IMR-90 (cell line): Measurements from ENCODE around the gene WDR70. TPM values are rescaled to one million over a fixed set of nuclear protein-coding genes. Genes with fewer than 3 reads are reported as not detected.

Source experiments
- ATAC-seq: fragments of 200-7000 bp; cut with Tn5 transposase; 2 replicates; pipeline ENCODE4 v1.9.1; 2020; ENCODE audit warnings: low read depth, mild to moderate bottlenecking, moderate library complexity
- BruUV-seq: library from RNA; stranded (reverse); fragments of 400-500 nt; replicated peaks from 2 replicates; lab custom pipeline; 2021; lab: Mats Ljungman, UMichigan
- CTCF ChIA-PET: fragments of 300-600 bp; formaldehyde crosslinking; extraction: SDS; loops from one replicate; lab custom pipeline; 2021; ENCODE audit warnings: antibody characterized with exemption; lab: Yijun Ruan, JAX
- POLR2A ChIA-PET: fragments of 300-600 bp; sonication (Branson Sonifier 250); formaldehyde crosslinking; loops from one replicate; lab custom pipeline; 2022; ENCODE audit warnings: antibody characterized with exemption; ENCODE audit not compliant: unreplicated experiment; lab: Charles Lee
- DNase-seq: peaks from one replicate; pipeline ENCODE4 v3.0.0; 2013
- H2AFZ ChIP-seq: replicated peaks from 2 replicates; pipeline ENCODE3; 2013; ENCODE audit warnings: low read length, mild to moderate bottlenecking; ENCODE audit not compliant: poor library complexity
- H2AK5ac ChIP-seq: 2 replicates; pipeline ENCODE4 v1.6.1; 2013; ENCODE audit warnings: low read depth, low read length, inconsistent platforms
- H2AK9ac ChIP-seq: replicated peaks from 2 replicates; pipeline ENCODE3; 2013; ENCODE audit warnings: mild to moderate bottlenecking, low read depth, low read length, moderate library complexity; ENCODE audit not compliant: poor library complexity
- H2BK120ac ChIP-seq: 2 replicates; pipeline ENCODE4 v1.6.1; 2013; ENCODE audit warnings: low read depth, low read length, inconsistent platforms
- H2BK15ac ChIP-seq: 3 replicates; pipeline ENCODE4 v1.6.1; 2013; ENCODE audit warnings: low read depth, low read length, inconsistent platforms
- H2BK20ac ChIP-seq: 2 replicates; pipeline ENCODE4 v1.6.1; 2013; ENCODE audit warnings: low read depth, mild to moderate bottlenecking, inconsistent platforms, low read length, moderate library complexity
- H2BK5ac ChIP-seq: 2 replicates; pipeline ENCODE4 v1.6.1; 2013; ENCODE audit warnings: mild to moderate bottlenecking, low read depth, low read length, inconsistent platforms; ENCODE audit not compliant: poor library complexity, severe bottlenecking
- H3K14ac ChIP-seq: replicated peaks from 2 replicates; pipeline ENCODE4 v1.6.1; 2013; ENCODE audit warnings: low read depth, low read length, inconsistent platforms
- H3K18ac ChIP-seq: 2 replicates; pipeline ENCODE4 v1.6.1; 2013; ENCODE audit warnings: low read depth, low read length, control low read depth
- H3K23ac ChIP-seq: 2 replicates; pipeline ENCODE4 v1.6.1; 2013; ENCODE audit warnings: low read depth, low read length, inconsistent platforms
- H3K27ac ChIP-seq: 2 replicates; pipeline ENCODE4 v1.5.1; 2013; ENCODE audit warnings: mild to moderate bottlenecking, control low read depth, low read length; ENCODE audit not compliant: insufficient read depth
- H3K27me3 ChIP-seq: 2 replicates; pipeline ENCODE4 v1.6.1; 2013; ENCODE audit warnings: low read length; ENCODE audit not compliant: control insufficient read depth, insufficient read depth
- H3K36me3 ChIP-seq: 2 replicates; pipeline ENCODE4 v1.6.1; 2013; ENCODE audit warnings: low read length, mixed read lengths; ENCODE audit not compliant: control insufficient read depth, insufficient read depth
- H3K4ac ChIP-seq: 2 replicates; pipeline ENCODE4 v1.6.1; 2013; ENCODE audit warnings: low read depth, low read length, inconsistent platforms
- H3K4me1 ChIP-seq: 2 replicates; pipeline ENCODE4 v1.6.1; 2013; ENCODE audit warnings: low read length, mixed read lengths; ENCODE audit not compliant: control insufficient read depth, insufficient read depth
- H3K4me2 ChIP-seq: 2 replicates; pipeline ENCODE4 v1.6.1; 2013; ENCODE audit warnings: low read depth, mild to moderate bottlenecking, control low read depth, low read length, moderate library complexity
- H3K4me3 ChIP-seq: 2 replicates; pipeline ENCODE4 v1.5.1; 2013; ENCODE audit warnings: low read depth, mild to moderate bottlenecking, control low read depth, low read length, moderate library complexity; ENCODE audit not compliant: insufficient read depth
- H3K56ac ChIP-seq: 2 replicates; pipeline ENCODE4 v1.6.1; 2013; ENCODE audit warnings: low read length, inconsistent platforms; ENCODE audit not compliant: insufficient read depth; ENCODE audit errors: extremely low read depth
- H3K79me1 ChIP-seq, 2 experiments: 2 replicates each; pipeline ENCODE4 v1.6.1; 2013; ENCODE audit warnings: low read length in 2 of 2, inconsistent platforms in 1 of 2, low read depth in 1 of 2
- H3K9ac ChIP-seq: 2 replicates; pipeline ENCODE4 v1.6.1; 2013; ENCODE audit warnings: low read depth, low read length, control low read depth
- H3K9me1 ChIP-seq: 2 replicates; pipeline ENCODE4 v1.6.1; 2013; ENCODE audit warnings: low read length, inconsistent platforms; ENCODE audit not compliant: insufficient read depth
- H3K9me3 ChIP-seq: 2 replicates; pipeline ENCODE4 v1.6.1; 2013; ENCODE audit warnings: low read length; ENCODE audit not compliant: control insufficient read depth, insufficient read depth
- H4K20me1 ChIP-seq: 2 replicates; pipeline ENCODE4 v1.6.1; 2013; ENCODE audit warnings: low read length, inconsistent platforms; ENCODE audit not compliant: insufficient read depth
- H4K5ac ChIP-seq: 2 replicates; pipeline ENCODE4 v1.6.1; 2013; ENCODE audit warnings: mild to moderate bottlenecking, low read depth, low read length, control low read depth
- H4K8ac ChIP-seq, 2 experiments: 2 replicates each; pipeline ENCODE4 v1.6.1; 2013; ENCODE audit warnings: low read depth in 2 of 2, low read length in 2 of 2, control low read depth in 1 of 2, inconsistent platforms in 1 of 2
- H4K91ac ChIP-seq: 2 replicates; pipeline ENCODE4 v1.6.1; 2013; ENCODE audit warnings: low read depth, low read length, inconsistent platforms; ENCODE audit not compliant: insufficient read depth
- MAFK ChIP-seq: IDR thresholded peaks from 2 replicates; pipeline ENCODE4 v1.6.1; 2012; ENCODE audit warnings: low read depth, low read length, improper control_type of control experiment
- MAZ ChIP-seq: IDR thresholded peaks from 2 replicates; pipeline ENCODE4 v1.6.1; 2012; ENCODE audit warnings: low read depth, mild to moderate bottlenecking, low read length, improper control_type of control experiment, moderate library complexity, borderline replicate concordance
- USF2 ChIP-seq: fragments of 150-350 bp; IDR thresholded peaks from 2 replicates; pipeline ENCODE4 v1.6.1; 2017; ENCODE audit warnings: mild to moderate bottlenecking, antibody characterized with exemption, low read length, low read depth
- WGBS, 2 experiments: methylation state at CpG; one replicate each; pipeline versions ENCODE4 v1.1.5 to v1.1.7; 2013; ENCODE audit warnings: missing lambda C conversion rate in 2 of 2; ENCODE audit not compliant: insufficient read length in 1 of 2; ENCODE audit errors: extremely low coverage in 2 of 2; 5-methylcytosine and 5-hydroxymethylcytosine counted together
- dilution Hi-C: fragments of 300-500 bp; cut with HindIII; formaldehyde crosslinking; loops from one replicate; pipeline ENCODE4 v1.14.3; 2018; ENCODE audit warnings: low sequenced_read_pairs; ENCODE audit not compliant: unreplicated experiment
- in situ Hi-C: fragments of 300-500 bp; cut with MboI; formaldehyde crosslinking; loops from 3 replicates; pipeline ENCODE4 v1.14.3; 2019; ENCODE audit warnings: low sequenced_read_pairs, inconsistent platforms, mixed read lengths
- intact Hi-C: fragments of 100-400 bp; cut with micrococcal nuclease; formaldehyde crosslinking; loops from 2 replicates; pipeline ENCODE4 v1.10.0; 2022
- polyA plus RNA-seq, 3 experiments: library from polyadenylated mRNA; depleted of rRNA; stranded (reverse); fragments of >200 nt; gene quantifications; 2 replicates each; pipeline ENCODE4 v1.2.3, GENCODE V29; 2012; ENCODE audit warnings: low replicate concordance in 1 of 3
- total RNA-seq: library from RNA; depleted of rRNA; stranded (reverse); fragments of >200 nt; gene quantifications from 2 replicates; pipeline ENCODE4 v1.2.3, GENCODE V29; 2012

The WDR70 gene
- total and polyA plus RNA-seq, 2 of the 4 experiments (the other 2 are of a cell fraction) = 16.7 to 29.9 TPM

- dilution Hi-C loops = no loop called here
Observed at GRCh38 chr5:37495668-37496347, 116.7 kb downstream of the WDR70 start.

More at GRCh38 chr5:37495668-37496347, 116.7 kb downstream of the WDR70 start:
- H3K23ac ChIP-seq = no peak overlapping the region
- no peak overlapping the region for H3K9ac ChIP-seq
- H3K27me3 ChIP-seq = no peaks in the 10 kb centered on the region
- POLR2A ChIA-PET = no interaction called here
- H2AFZ ChIP-seq = no peak overlapping the region
- H2BK20ac ChIP-seq = no peak overlapping the region
- H3K27ac ChIP-seq = no peak overlapping the region
- no peaks in the 10 kb centered on the region for H3K9me1 ChIP-seq
- TF ChIP-seq MAFK (no peak), USF2 (no peak), MAZ (no peak)
- CTCF ChIA-PET = interaction anchor here (0.6 to 1.3 kb wide), 2 partner anchors 696 to 1745 kb away, joined by 3 read pairs; no protein-coding TSS in a partner anchor
- H3K4me2 ChIP-seq = no peak overlapping the region
- H4K91ac ChIP-seq = no peak overlapping the region
- H3K9me3 ChIP-seq = no peaks in the 10 kb centered on the region
- in situ Hi-C loops = no loop called here
- peak overlapping the region; percentile 26; the same call in 1 of the 2 replicates for H3K18ac ChIP-seq
- H2BK5ac ChIP-seq = peak overlapping the region; percentile 95
- DNase-seq = peak; percentile 89
- peak overlapping the region; percentile 8; the same call in 1 of the 2 replicates for H2AK5ac ChIP-seq
- BruUV-seq = no TSS peak
- peak overlapping the region; percentile 58; the same call in 1 of the 2 replicates for H4K5ac ChIP-seq
- peak; percentile 82 for ATAC-seq
- no peak overlapping the region for H3K4ac ChIP-seq
- intact Hi-C loops = loop anchor here (1.0 kb wide), 1 partner anchor 697 kb away; no protein-coding TSS in a partner anchor
- peaks cover 3 to 9% of the 10 kb centered on the region in 2 experiments; a peak in 1 of 4 replicates for H3K79me1 ChIP-seq
- no peak overlapping the region for H2BK15ac ChIP-seq
- no peak overlapping the region for H4K8ac ChIP-seq
- peaks cover 4% of the 10 kb centered on the region; the same call in 1 of the 2 replicates for H3K4me1 ChIP-seq
- H3K36me3 ChIP-seq = 0 out of 2 replicates have a peak, but pooled peaks cover 2% of the 10 kb centered on the region
- H3K14ac ChIP-seq = no peak overlapping the region
- H3K4me3 ChIP-seq = no peak overlapping the region
- no peak overlapping the region for H3K56ac ChIP-seq
- H2AK9ac ChIP-seq = no peak overlapping the region
- 0 out of 2 replicates have a peak overlapping the region, but pooled peaks have one; percentile 9 for H2BK120ac ChIP-seq
- no peaks in the 10 kb centered on the region; the same call in 1 of the 2 replicates for H4K20me1 ChIP-seq
- 100% methylated on average over 2 of the region's 3 CpGs; no CpG with 5 or more reads in 1 of the 2 experiments for WGBS, 2 experiments
